Measurements from ENCODE around the gene HOPX. TPM values are rescaled to one million over a fixed set of nuclear protein-coding genes. Genes with fewer than 3 reads are reported as not detected.

The HOPX gene
- total and polyA plus RNA-seq, 2 of the 8 experiments (the other 6 are each of a cell fraction or from before 2014, with no cell fraction given): not detected

DNA sequence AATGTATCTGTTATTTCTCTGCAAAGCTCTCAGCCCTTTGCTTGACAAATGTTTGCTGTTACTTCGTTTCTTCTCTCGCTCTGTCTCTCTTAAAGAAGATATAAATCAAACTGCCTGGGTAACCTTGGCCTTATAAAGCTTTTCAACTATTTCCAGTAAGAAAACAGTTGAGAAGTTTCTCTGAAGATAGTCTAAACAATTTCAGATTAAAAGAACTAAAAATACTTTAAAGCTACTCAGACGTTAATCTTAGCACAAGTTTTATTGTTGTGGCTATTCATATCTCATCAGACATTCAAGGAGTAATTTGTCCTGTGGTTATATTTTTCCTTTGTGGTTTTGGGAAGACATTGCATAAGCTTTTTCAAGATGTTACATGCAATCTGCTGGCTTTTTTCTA is 22.6 kb downstream of the HOPX start (continued):
- no peak for TF ChIP-seq EP300 (IDR thresholded peaks at IDR 0.05; ENCODE audit: borderline replicate concordance in 1 of 2, low read depth in 2 of 2, low read length in 2 of 2)
- TF ChIP-seq, protein P1, sequence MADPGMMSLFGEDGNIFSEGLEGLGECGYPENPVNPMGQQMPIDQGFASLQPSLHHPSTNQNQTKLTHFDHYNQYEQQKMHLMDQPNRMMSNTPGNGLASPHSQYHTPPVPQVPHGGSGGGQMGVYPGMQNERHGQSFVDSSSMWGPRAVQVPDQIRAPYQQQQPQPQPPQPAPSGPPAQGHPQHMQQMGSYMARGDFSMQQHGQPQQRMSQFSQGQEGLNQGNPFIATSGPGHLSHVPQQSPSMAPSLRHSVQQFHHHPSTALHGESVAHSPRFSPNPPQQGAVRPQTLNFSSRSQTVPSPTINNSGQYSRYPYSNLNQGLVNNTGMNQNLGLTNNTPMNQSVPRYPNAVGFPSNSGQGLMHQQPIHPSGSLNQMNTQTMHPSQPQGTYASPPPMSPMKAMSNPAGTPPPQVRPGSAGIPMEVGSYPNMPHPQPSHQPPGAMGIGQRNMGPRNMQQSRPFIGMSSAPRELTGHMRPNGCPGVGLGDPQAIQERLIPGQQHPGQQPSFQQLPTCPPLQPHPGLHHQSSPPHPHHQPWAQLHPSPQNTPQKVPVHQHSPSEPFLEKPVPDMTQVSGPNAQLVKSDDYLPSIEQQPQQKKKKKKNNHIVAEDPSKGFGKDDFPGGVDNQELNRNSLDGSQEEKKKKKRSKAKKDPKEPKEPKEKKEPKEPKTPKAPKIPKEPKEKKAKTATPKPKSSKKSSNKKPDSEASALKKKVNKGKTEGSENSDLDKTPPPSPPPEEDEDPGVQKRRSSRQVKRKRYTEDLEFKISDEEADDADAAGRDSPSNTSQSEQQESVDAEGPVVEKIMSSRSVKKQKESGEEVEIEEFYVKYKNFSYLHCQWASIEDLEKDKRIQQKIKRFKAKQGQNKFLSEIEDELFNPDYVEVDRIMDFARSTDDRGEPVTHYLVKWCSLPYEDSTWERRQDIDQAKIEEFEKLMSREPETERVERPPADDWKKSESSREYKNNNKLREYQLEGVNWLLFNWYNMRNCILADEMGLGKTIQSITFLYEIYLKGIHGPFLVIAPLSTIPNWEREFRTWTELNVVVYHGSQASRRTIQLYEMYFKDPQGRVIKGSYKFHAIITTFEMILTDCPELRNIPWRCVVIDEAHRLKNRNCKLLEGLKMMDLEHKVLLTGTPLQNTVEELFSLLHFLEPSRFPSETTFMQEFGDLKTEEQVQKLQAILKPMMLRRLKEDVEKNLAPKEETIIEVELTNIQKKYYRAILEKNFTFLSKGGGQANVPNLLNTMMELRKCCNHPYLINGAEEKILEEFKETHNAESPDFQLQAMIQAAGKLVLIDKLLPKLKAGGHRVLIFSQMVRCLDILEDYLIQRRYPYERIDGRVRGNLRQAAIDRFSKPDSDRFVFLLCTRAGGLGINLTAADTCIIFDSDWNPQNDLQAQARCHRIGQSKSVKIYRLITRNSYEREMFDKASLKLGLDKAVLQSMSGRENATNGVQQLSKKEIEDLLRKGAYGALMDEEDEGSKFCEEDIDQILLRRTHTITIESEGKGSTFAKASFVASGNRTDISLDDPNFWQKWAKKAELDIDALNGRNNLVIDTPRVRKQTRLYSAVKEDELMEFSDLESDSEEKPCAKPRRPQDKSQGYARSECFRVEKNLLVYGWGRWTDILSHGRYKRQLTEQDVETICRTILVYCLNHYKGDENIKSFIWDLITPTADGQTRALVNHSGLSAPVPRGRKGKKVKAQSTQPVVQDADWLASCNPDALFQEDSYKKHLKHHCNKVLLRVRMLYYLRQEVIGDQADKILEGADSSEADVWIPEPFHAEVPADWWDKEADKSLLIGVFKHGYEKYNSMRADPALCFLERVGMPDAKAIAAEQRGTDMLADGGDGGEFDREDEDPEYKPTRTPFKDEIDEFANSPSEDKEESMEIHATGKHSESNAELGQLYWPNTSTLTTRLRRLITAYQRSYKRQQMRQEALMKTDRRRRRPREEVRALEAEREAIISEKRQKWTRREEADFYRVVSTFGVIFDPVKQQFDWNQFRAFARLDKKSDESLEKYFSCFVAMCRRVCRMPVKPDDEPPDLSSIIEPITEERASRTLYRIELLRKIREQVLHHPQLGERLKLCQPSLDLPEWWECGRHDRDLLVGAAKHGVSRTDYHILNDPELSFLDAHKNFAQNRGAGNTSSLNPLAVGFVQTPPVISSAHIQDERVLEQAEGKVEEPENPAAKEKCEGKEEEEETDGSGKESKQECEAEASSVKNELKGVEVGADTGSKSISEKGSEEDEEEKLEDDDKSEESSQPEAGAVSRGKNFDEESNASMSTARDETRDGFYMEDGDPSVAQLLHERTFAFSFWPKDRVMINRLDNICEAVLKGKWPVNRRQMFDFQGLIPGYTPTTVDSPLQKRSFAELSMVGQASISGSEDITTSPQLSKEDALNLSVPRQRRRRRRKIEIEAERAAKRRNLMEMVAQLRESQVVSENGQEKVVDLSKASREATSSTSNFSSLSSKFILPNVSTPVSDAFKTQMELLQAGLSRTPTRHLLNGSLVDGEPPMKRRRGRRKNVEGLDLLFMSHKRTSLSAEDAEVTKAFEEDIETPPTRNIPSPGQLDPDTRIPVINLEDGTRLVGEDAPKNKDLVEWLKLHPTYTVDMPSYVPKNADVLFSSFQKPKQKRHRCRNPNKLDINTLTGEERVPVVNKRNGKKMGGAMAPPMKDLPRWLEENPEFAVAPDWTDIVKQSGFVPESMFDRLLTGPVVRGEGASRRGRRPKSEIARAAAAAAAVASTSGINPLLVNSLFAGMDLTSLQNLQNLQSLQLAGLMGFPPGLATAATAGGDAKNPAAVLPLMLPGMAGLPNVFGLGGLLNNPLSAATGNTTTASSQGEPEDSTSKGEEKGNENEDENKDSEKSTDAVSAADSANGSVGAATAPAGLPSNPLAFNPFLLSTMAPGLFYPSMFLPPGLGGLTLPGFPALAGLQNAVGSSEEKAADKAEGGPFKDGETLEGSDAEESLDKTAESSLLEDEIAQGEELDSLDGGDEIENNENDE (IDR thresholded peaks at IDR 0.05; ENCODE audit: insufficient replicate concordance, low read length): no peak
- TF ChIP-seq SP2 (IDR thresholded peaks at IDR 0.05; ENCODE audit: low read length): no peak
- TF ChIP-seq, protein P2, sequence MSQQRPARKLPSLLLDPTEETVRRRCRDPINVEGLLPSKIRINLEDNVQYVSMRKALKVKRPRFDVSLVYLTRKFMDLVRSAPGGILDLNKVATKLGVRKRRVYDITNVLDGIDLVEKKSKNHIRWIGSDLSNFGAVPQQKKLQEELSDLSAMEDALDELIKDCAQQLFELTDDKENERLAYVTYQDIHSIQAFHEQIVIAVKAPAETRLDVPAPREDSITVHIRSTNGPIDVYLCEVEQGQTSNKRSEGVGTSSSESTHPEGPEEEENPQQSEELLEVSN (IDR thresholded peaks at IDR 0.05): no peak
- no peak for TF ChIP-seq HDAC2 (IDR thresholded peaks at IDR 0.05; ENCODE audit: borderline replicate concordance in 1 of 2, low read depth in 2 of 2, low read length in 2 of 2)

Measured in H1 (cell line).